ENCODE data around the gene CAMK2D.
A peak's percentile ranks its signal among the peaks of the same experiment; 100 is the strongest.

The CAMK2D gene

DNA sequence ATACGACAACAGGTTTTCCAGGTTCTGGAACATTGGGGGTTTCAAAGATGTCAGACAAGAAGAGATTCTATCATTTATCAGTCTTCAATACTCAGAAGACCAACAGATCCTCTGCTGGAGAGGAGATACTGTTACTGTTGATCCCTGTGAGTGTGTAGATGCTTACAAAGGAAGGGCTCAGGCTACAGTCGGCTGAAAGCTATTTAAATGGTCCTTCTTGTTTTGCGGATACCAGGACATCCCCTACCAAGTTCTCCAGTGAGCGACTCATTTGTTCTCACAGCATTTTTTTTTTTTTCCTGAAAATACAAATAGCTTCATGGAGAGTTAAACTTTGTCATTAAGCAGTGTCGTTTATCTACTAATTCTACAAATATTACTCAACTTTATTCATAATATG is 201.6 kb downstream of the CAMK2D start:
- DNase-seq, result no peak

DNA sequence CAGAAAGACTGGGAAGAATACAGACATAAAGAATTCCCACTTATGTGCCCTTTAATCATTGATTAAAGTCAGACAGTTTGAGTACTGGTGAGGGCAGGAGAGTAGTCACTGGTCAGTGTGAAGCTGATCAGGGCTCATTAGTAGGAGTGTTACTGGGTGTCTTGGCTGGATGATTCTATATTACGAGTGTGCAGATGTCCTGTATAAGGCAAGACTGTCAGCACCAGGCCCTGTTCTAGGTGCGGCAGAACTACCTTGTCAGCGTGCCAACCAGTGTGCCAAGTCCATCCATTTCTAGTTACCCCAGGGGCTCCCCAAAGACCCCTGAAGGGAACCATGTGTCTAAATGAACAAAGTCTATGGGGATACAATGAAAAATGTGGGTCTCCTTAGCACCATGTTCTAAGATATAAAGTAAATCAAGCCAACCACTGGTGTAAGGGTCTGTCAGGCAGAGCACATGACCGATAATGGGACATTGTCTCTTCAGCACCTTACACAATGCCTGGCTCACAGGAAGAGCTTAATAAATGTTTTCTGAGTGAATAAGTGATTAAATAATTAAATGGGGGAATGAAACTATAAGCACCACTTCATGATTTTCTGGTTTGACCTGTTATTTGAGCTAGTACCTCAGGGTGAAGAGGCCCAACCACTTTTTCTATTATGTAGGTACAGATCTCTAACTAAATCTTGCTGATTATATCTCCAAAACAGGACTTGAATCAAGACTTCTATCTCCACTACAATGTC is 205.0 kb downstream of the CAMK2D start:
- no peak for DNase-seq

GRCh38 chr4:113555868-113556267 is 205.7 kb downstream of the CAMK2D start:
- DNase-seq, result no peak

DNA sequence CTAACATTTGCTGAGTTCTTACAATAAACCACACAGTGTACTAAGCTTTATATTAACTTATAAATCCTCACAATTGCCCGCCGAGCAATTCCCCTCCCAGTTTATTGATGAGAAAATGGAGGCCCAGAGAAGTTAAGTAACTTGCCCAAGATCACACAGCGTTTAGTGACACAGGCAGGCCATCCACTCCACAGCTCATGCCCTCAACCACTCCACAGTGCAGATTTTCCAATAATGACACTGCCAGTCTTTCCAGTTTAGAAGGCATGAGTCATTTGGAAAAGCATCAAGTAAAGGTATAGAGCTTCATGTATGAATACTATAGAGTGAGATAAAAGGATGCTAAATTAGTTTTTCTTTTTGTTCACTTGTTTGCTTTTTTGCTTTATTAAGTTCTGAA is 208.5 kb downstream of the CAMK2D start:
- DNase-seq, result no peak

DNA sequence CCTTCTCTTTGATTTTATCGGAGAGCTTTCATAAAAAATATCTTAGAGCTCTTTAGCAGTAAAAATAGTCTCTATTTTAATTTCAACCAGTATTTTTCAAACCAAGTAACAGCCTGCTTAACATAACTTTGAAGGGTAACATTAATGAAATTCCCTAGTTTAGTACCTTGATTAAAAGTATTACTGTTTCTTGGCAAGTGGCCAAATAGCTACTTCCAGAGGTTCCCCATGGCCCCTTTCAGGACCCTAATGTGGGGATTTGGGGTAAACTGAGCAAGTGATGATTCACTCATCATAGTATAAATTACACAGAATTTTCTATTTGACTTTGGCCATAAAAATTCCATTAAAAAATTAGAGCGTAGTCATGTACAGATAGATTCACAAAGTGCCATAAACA is 211.0 kb downstream of the CAMK2D start:
- DNase-seq, result no peak

GRCh38 chr4:113548303-113548702 is 213.2 kb downstream of the CAMK2D start:
- DNase-seq, result no peak

DNA sequence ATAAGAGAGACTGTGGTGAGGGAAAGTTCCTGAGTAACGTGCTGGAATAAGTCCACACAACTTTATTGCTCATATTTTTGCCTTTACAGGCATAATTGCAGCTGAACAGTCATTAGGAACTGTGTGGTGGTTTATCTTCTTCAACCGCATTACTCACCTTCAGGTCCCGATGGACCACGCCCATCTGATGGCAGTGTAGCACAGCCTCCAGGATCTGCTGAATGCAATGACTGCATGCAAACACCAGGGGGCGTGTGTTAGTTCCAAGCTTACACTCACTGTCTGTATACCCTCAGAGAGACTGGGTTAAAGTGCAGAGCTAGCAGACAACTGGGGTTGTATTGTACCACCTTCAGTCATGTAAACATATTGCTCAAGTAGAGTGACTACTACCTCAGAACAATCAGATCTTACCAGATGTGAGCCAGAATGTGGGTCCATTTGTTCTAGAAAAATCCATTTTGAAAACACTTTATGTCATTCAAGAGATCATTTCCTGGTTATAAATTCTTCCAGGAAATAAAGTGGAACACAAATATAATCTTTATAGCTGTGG is 214.0 kb downstream of the CAMK2D start:
- peak; percentile 68 for DNase-seq

GRCh38 chr4:113541933-113542332 is 219.6 kb downstream of the CAMK2D start:
- no peak for DNase-seq

DNA sequence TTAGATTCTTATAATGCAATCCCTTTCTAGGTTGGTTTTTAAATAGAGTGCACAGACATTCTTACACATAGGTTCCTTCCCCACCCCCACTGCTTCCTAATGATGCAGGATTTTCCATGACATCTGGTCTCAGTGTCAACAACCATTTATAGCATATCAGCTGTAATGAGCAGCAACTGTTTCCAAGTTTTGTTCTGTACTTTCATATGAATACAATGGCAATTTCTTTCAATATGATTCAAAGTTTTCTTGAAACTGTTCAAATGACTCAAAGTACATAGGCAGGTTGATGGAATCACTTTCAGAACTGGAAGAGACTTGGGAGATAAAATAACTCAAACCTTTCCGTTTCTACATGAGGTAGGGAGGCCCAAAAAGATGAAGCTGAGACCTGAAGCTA is 220.7 kb downstream of the CAMK2D start:
- no peak for DNase-seq

GRCh38 chr4:113539408-113539807 is 222.1 kb downstream of the CAMK2D start:
- no peak for DNase-seq

- no peak for DNase-seq
Measured at GRCh38 chr4:113537628-113538027, 223.9 kb downstream of the CAMK2D start.

DNA sequence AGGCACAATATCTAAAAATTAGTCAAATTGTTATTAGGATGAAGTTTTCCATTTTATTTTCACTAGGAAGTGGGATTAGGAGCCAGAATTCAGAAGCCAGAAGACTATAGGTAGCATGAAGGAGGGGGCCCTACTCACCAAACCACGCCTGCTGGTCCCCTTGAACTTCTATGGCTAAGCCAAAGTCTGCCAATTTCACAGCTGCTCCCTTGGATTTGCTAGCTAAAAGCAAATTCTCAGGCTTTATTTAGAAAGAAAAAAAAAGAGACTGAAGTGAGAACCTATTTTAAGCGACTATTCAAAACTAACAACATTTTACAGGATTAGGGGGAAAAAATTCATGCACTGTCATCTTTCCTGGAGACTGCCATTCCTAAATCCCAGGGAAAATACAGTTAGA is 224.3 kb downstream of the CAMK2D start:
- no peak for DNase-seq

DNA sequence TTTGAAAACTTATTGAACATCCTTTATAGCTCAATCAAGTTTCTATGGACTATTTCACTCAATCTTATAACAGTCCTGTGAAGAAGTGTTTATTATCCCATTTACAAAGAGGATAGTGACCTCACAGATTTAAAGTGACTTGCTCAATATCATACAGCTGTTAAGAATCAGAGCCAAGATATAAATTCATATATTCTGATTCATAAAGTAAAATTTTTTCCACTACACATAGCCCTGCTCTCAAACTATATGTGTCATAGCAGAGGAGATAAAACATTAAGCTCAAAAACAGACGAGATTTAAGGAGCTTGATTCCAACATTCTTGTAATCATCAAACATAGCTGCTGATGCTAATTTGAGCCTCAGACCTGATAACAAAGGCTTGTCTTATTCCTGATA is 226.8 kb downstream of the CAMK2D start:
- DNase-seq, result no peak

DNA sequence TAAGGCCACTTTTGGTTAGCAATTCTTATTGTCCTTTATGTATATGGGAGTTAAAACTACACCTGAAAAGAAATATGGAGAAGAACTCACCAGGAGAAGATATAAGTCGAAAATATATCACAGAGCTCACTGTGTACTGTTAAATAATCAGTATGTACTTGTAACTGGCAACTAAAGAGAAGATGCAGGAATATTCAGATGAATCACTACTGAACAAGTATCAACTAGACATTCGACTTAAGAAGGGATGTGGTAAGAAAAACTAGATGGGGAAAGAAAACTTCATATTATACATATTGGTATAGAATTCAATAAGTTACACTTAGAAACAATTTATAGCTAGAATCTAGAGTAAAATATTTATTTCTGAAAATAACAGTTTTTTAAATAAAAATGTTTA is 230.0 kb downstream of the CAMK2D start:
- DNase-seq, result no peak

GRCh38 chr4:113528395-113528794 is 233.1 kb downstream of the CAMK2D start:
- no peak for DNase-seq

- DNase-seq, result no peak
Measured at GRCh38 chr4:113525521-113525920, 236.0 kb downstream of the CAMK2D start.

DNA sequence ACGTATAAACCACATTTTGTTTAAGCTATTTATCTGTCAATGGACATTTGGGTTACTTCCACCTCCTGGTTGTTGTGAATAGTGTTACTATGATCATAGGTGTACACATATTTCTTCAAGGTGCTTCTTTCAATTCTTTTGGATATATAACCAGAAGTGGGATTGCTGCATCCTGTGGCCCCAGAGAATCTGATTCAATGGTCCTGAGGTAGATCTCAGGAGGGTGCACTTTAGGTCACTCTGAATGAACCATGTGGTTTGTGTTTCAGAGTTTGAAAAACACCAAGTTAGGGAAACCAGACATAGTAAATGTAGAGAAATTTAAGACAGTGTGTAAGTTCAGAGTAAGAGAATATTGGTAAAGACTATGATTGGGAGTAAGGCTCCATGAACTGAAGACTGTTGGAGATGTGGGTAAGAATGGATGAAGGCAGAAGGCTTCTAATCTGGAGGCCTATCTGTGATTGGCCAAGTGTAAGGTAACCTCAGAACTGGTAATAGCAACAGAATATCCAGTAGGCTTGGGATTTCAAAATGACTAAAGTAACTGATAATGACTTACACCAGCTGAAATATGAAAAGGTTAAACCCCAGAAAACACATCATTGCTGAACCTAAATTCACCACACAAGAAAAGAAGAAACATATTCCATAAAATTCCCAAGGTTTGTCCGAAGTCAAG is 236.9 kb downstream of the CAMK2D start:
- no peak for DNase-seq

DNA sequence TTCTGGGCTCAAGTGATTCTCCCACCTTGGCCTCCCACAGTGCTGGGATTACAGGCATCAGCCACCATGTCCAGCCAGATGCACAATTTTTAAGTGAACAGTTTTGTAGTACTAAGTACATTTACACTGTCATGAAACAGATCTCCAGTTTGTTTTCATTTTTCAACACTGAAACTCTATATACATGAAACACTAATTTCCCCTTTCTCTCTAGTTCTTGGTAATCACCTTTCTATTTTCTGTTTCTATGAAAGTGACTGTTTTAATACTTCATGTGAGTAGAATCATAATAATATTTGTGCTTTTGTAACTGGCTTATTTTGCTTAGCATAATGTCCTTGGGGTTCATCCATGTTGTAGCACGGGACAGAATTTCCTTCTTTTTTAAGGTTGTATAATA is 237.4 kb downstream of the CAMK2D start:
- DNase-seq, result no peak

DNA sequence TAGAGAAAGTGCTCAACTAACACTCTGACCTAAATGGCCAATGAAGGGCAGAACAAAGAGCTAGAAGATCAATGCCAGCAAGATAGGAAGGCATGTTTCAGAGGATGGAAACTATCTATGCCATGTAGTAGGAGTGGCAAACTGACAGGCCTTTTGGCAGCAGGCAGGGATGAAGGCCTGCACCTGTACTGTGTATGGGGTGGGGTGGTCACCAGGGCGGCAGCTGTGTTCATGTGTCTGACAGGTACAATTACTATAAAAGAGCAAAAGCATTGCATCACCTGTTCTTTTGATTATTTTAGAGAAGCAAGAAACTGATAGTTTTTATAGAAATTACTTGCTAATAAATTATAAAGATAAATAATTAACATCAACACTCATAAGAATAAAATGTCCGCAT is 239.1 kb downstream of the CAMK2D start:
- DNase-seq, result no peak

- DNase-seq, result no peak
Measured at GRCh38 chr4:113513382-113513781, 248.2 kb downstream of the CAMK2D start.

DNA sequence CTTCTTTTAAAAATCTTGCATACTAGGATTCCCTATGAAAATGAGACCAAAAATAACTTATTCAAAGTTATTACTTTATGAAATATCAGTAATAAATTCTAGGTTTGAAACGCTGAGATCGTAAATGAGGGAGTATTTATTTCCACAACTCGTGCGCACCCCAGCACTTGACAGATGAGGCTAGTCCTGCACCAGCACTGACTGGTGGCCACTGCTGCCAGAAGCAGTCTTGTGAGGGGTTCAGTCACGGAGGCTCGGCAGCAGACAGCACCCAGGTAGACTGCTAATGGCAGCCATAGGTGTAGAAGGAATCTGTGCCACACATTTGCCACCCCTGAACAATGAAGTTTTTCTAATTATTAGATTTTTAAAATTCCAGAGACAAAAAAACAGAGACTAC is 248.7 kb downstream of the CAMK2D start:
- DNase-seq, result no peak

- DNase-seq, result no peak
Measured at GRCh38 chr4:113511944-113512343, 249.6 kb downstream of the CAMK2D start.

DNA sequence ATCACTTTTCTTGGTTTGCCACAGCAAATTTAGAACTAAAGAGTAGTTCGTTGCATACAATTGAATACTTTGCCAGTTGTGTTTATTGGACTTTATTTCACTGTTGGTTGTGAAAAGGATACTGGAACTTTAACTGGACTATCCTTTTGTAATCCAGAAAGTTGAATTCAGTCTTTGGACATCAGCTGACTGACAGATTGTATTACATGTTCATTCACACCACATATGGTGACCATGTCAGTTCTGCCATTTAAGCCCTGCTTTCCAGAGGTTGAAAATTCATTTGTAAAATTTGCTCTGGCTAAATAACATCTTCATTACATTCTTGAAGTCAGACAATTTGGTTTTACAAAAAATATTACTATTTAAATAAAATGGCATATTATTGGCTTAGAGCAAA is 251.7 kb downstream of the CAMK2D start:
- DNase-seq, result no peak

DNA sequence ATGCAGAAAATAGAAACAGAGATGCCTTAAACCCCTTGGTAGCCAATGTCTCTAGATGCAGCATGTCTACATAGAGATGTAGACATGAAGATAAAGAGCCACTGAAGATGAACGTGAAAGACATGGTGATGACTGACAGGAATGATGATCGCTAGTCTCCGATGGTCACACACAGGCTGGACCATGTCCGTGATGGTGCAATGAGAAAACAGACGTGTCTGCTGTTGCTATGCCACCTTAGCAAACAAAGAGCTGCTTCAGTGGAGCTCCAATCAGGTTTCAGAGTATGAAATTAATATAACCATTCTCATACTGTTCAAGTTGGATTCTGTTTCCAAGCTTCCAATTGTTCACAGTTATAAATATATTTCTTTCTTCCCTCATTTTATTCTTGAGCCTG is 256.5 kb downstream of the CAMK2D start:
- DNase-seq, result no peak

- no peak for DNase-seq
Measured at GRCh38 chr4:113504422-113504821, 257.1 kb downstream of the CAMK2D start.
